Lung (tissue), 12 donors: Measurements from ENCODE around the gene SCYGR1. TPM values are rescaled to one million over a fixed set of nuclear protein-coding genes. Genes with fewer than 3 reads are reported as not detected.
"Not testable (repeated sequence)": the region's sequence is repeated elsewhere in the genome, so short reads cannot be mapped to it uniquely, and the experiment has no call there.

Experiments used
- ATAC-seq: fragments of 200-7000 bp; cut with Tn5 transposase; one replicate; pipeline ENCODE4 v1.9.1; 2020; ENCODE audit warnings: moderate number of reproducible peaks; ENCODE audit not compliant: insufficient read depth, low FRiP score
- DNase-seq, 3 donors: peaks; one replicate each; pipeline ENCODE4 v3.0.0-alpha.2; 2013 to 2017
- H3K27ac ChIP-seq, 2 donors: one replicate each; pipeline ENCODE4 v1.5.1; 2013; ENCODE audit warnings: mild to moderate bottlenecking in 2 of 2, moderate library complexity in 2 of 2, control low read depth in 1 of 2, inconsistent platforms in 1 of 2, low read depth in 1 of 2, low read length in 1 of 2
- H3K27me3 ChIP-seq, 3 donors: one replicate each; pipeline ENCODE4 v1.5.1; 2013; ENCODE audit warnings: low read length in 2 of 3; ENCODE audit not compliant: control insufficient read depth in 3 of 3, insufficient read depth in 3 of 3
- H3K36me3 ChIP-seq, 4 donors: one replicate each; pipeline ENCODE4 v1.5.1; 2013; ENCODE audit warnings: low read length in 4 of 4, mild to moderate bottlenecking in 1 of 4, moderate library complexity in 1 of 4; ENCODE audit not compliant: control insufficient read depth in 4 of 4, insufficient read depth in 4 of 4
- H3K4me1 ChIP-seq, 5 donors: one replicate each; pipeline ENCODE4 v1.5.1; 2013; ENCODE audit warnings: low read length in 5 of 5, mild to moderate bottlenecking in 2 of 5, moderate library complexity in 1 of 5; ENCODE audit not compliant: control insufficient read depth in 5 of 5, insufficient read depth in 5 of 5
- H3K4me3 ChIP-seq: one replicate; pipeline ENCODE4 v1.5.1; 2013; ENCODE audit warnings: mild to moderate bottlenecking, control low read depth, moderate library complexity
- H3K9ac ChIP-seq, 2 donors: one replicate each; pipeline ENCODE4 v1.5.1; 2013; ENCODE audit warnings: low read length in 2 of 2, control low read depth in 1 of 2; ENCODE audit not compliant: insufficient read depth in 1 of 2
- H3K9me3 ChIP-seq, 4 donors: one replicate each; pipeline ENCODE4 v1.5.1; 2013; ENCODE audit warnings: low read length in 3 of 4, mild to moderate bottlenecking in 1 of 4, moderate library complexity in 1 of 4; ENCODE audit not compliant: control insufficient read depth in 4 of 4, insufficient read depth in 3 of 4
- CTCF ChIP-seq: IDR thresholded peaks from 2 replicates; pipeline ENCODE4 v1.5.1; 2012; ENCODE audit warnings: mild to moderate bottlenecking; ENCODE audit errors: control extremely low read depth, extremely low read depth
- WGBS, 2 donors: extraction: QIAGEN DNeasy Blood & Tissue Kit; methylation state at CpG; one replicate each; pipeline ENCODE4 v1.1.7; 2013; 5-methylcytosine and 5-hydroxymethylcytosine counted together
- polyA plus RNA-seq, 2 donors: library from polyadenylated mRNA; stranded (reverse); fragments of 200-250 nt; gene quantifications; one replicate each; pipeline ENCODE4 v1.2.1, GENCODE V29; 2013
- total RNA-seq, 2 donors: library from RNA; depleted of rRNA in 1 of 2; stranded (reverse); fragments of >200 nt in 1 of 2; gene quantifications; one replicate each; pipeline ENCODE4 v1.2.1, GENCODE V29; 2014 to 2021
- donor health status: control.
- donor health status: control.
- donor health status: Bipolar disorder and iron deficiency.
- donor health status: healthy.
- donor health status: DM: yes; HTN: yes; CAD: no.

SCYGR1 gene
- total and polyA plus RNA-seq, 4 donors: not detected

DNA sequence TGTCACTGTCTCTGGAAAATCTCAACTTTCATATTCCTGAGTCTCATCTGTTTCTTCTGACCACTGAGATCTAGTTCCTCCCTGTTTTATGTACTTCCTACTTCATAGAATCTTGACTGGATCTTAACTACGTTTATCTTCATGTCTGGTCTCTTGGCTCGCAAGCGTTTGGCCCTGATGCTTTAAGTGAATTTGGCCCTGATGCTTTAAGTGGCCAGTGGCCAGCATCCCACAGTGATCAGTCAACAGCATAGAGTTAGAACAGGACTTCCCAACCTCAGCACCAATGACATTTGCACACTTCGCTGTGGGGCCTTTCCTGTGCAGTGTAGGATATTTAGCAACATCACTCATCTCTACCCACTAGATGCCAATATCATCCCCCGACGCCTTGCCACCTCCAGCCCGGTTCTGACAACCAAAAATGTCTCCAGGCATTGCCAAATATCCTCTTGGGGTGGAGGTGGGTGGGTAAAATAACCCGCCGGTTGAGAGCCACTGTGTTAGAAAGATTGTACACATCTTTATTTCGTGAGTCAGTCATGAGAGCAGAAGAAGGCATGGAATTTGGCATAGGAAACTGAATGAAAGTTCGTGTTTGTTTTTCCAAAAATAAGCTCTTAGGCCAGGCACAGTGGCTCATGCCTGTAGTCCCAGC, 20.9 kb downstream of the SCYGR1 start:
- peak overlapping the region in 1 of 2 donors; percentile 67 for H3K27ac ChIP-seq
- no peak overlapping the region for H3K4me3 ChIP-seq
- H3K27me3 ChIP-seq: no peaks in the 10 kb centered on the region
- H3K9me3 ChIP-seq: no peaks in the 10 kb centered on the region
- no peaks in the 10 kb centered on the region for H3K36me3 ChIP-seq
- no peaks in the 10 kb centered on the region for H3K4me1 ChIP-seq
- peak; percentile 43 for ATAC-seq
- no peak overlapping the region for H3K9ac ChIP-seq
- DNase-seq: no peak
- 37 to 40% methylated on average over 11 of the region's 11 CpGs for WGBS, 2 donors
- no peak for TF ChIP-seq CTCF

- Histone ChIP-seq H3K9ac (peak overlapping the region in 1 of 2 donors; percentile 32), H3K4me1 (peaks cover 0 to under 1% (median 0%) of the 10 kb centered on the region in 5 donors), H3K36me3 (peaks cover 0 to 7% (median 0%) of the 10 kb centered on the region in 4 donors), H3K27ac (no peak overlapping the region), H3K4me3 (no peak overlapping the region), H3K9me3 (no peaks in the 10 kb centered on the region), H3K27me3 (no peaks in the 10 kb centered on the region)
- WGBS, 2 donors: 66 to 85% methylated on average over 3 of the region's 3 CpGs
- no peak for DNase-seq
- no peak for ATAC-seq
- TF ChIP-seq CTCF: no peak
Measured at GRCh38 chr2:227365833-227366232, 21.9 kb downstream of the SCYGR1 start.

DNA sequence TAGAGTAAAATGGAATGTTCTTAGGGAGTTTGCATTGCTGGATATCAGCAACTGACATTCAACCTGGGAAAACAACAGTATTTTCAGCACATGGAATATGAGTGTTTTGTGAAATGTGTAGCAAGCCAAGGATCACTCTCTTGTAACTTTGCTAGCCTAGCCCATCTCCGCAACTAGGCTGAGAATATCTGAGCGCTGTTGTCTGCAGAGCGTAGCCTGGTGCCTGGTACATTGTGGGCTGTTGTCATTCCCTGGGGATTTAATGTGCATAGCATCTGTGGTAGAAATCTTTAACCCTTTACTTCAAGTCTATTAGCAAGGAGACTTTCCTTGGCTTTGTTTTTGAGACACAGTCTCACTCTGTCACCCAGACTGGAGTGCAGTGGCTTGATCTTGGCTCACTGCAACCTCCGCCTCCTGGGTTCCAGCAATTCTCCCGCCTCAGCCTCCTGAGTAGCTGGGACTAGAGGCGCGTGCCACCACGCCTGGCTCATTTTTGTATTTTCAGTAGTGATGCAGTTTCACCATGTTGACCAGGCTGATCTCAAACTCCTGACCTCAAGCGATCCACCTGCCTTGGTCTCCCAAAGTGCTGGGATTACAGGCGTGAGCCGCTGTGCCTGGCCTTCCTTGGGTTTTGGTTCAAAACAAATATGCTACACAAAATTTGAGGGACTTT, 23.0 kb downstream of the SCYGR1 start:
- H3K27ac ChIP-seq, H3K4me1 ChIP-seq, DNase-seq, ATAC-seq, H3K27me3 ChIP-seq, H3K9me3 ChIP-seq, H3K4me3 ChIP-seq, H3K9ac ChIP-seq: not testable (repeated sequence)
- 93 to 99% methylated on average over 11 of the region's 11 CpGs for WGBS, 2 donors
- peaks cover 0 to 13% (median under 1%) of the 10 kb centered on the region in 4 donors for H3K36me3 ChIP-seq

DNA sequence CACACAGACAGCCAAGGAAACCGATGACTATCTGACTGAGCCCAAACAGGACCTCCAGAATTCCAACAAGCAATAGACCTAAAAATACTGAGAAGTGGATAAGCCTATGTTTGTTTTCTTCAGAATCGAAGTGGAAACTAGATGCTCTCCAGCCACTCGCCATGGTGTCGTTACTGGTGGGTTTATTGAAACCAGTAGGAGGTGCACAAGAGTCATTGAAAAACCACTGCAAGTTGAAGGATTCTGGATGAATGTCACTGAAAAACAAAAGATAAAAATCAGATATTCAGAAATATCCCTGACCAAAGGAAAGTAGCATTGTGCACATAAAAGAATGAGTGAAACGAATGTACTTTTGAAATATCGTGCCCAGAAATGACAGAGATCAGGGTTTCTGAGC, 24.0 kb downstream of the SCYGR1 start:
- Histone ChIP-seq H3K9ac (no peak overlapping the region), H3K4me3 (no peak overlapping the region), H3K4me1 (peaks cover 0 to 2% (median 0%) of the 10 kb centered on the region in 5 donors), H3K9me3 (no peaks in the 10 kb centered on the region), H3K27ac (no peak overlapping the region), H3K36me3 (peaks cover under 1 to 16% (median 5%) of the 10 kb centered on the region in 4 donors), H3K27me3 (no peaks in the 10 kb centered on the region)
- no peak for TF ChIP-seq CTCF
- DNase-seq: no peak
- ATAC-seq: no peak
- WGBS, 2 donors: 92 to 95% methylated on average over 6 of the region's 6 CpGs
